ENCODE results near the gene SLC25A40. TPM values are rescaled to one million over a fixed set of nuclear protein-coding genes. Genes with fewer than 3 reads are reported as not detected.
A peak's percentile ranks its signal among the peaks of the same experiment; 100 is the strongest.

SLC25A40 gene
- total RNA-seq, 4 donors from 2014 or later: 3.2 to 90.2 (median 27.1) TPM

GRCh38 chr7:87816389-87816788 lies 59.8 kb downstream of the SLC25A40 start:
- no peaks in the 10 kb centered on the region for H3K27me3 ChIP-seq
- no peaks in the 10 kb centered on the region for H3K4me1 ChIP-seq
- H3K9me3 ChIP-seq: no peaks in the 10 kb centered on the region
- no peaks in the 10 kb centered on the region for H3K36me3 ChIP-seq
- no peak overlapping the region for H3K4me3 ChIP-seq
- no peak overlapping the region for H3K27ac ChIP-seq
- intact Hi-C loops (cut with DNase I; ENCODE audit: low total_unique reads): no loop called here
- TF ChIP-seq POLR2A (IDR thresholded peaks at IDR 0.05): no peak
- TF ChIP-seq CTCF (IDR thresholded peaks at IDR 0.05): no peak
- DNase-seq: no peak

GRCh38 chr7:87810726-87811125 lies 65.4 kb downstream of the SLC25A40 start:
- Histone ChIP-seq H3K4me1 (no peaks in the 10 kb centered on the region), H3K27ac (no peak overlapping the region), H3K36me3 (no peaks in the 10 kb centered on the region), H3K9me3 (no peaks in the 10 kb centered on the region), H3K4me3 (no peak overlapping the region), H3K27me3 (no peaks in the 10 kb centered on the region)
- intact Hi-C loops (cut with DNase I; ENCODE audit: low total_unique reads): no loop called here
- TF ChIP-seq POLR2A (IDR thresholded peaks at IDR 0.05): no peak
- TF ChIP-seq CTCF (IDR thresholded peaks at IDR 0.05): no peak
- no peak for DNase-seq

- Histone ChIP-seq H3K27me3 (no peaks in the 10 kb centered on the region), H3K4me1 (no peaks in the 10 kb centered on the region), H3K27ac (no peak overlapping the region), H3K4me3 (no peak overlapping the region), H3K36me3 (no peaks in the 10 kb centered on the region), H3K9me3 (no peaks in the 10 kb centered on the region)
- intact Hi-C loops (cut with DNase I; ENCODE audit: low total_unique reads): no loop called here
- no peak for TF ChIP-seq CTCF (IDR thresholded peaks at IDR 0.05)
- no peak for TF ChIP-seq POLR2A (IDR thresholded peaks at IDR 0.05)
- no peak for DNase-seq
These were observed 66.0 kb downstream of the SLC25A40 start for GRCh38 chr7:87810130-87810529.

GRCh38 chr7:87806150-87806549 lies 70.0 kb downstream of the SLC25A40 start:
- Histone ChIP-seq H3K4me3 (no peak overlapping the region), H3K27ac (no peak overlapping the region), H3K9me3 (no peaks in the 10 kb centered on the region), H3K36me3 (no peaks in the 10 kb centered on the region), H3K27me3 (no peaks in the 10 kb centered on the region), H3K4me1 (no peaks in the 10 kb centered on the region)
- intact Hi-C loops (cut with DNase I; ENCODE audit: low total_unique reads): no loop called here
- DNase-seq: no peak
- TF ChIP-seq POLR2A (IDR thresholded peaks at IDR 0.05) (no peak), CTCF (IDR thresholded peaks at IDR 0.05) (no peak)

- Histone ChIP-seq H3K27ac (no peak overlapping the region), H3K27me3 (no peaks in the 10 kb centered on the region), H3K4me3 (no peak overlapping the region), H3K4me1 (no peaks in the 10 kb centered on the region), H3K9me3 (peaks cover 0 to 6% of the 10 kb centered on the region in 2 donors), H3K36me3 (no peaks in the 10 kb centered on the region)
- DNase-seq: no peak
- TF ChIP-seq POLR2A (IDR thresholded peaks at IDR 0.05) (no peak), CTCF (IDR thresholded peaks at IDR 0.05) (peak; percentile 38 to 60 (median 52))
- intact Hi-C loops (cut with DNase I; ENCODE audit: low total_unique reads): no loop called here
These were observed 78.3 kb downstream of the SLC25A40 start for GRCh38 chr7:87797798-87798403.

All from uterus (tissue), 4 donors.